Lung microvascular endothelial cell (primary cell): ENCODE data around the gene MTX3. TPM values are rescaled to one million over a fixed set of nuclear protein-coding genes. Genes with fewer than 3 reads are reported as not detected.

ENCODE experiments used
- DNase-seq, 2 donors: peaks; one replicate each; pipeline versions ENCODE4 v3.0.0 to v3.0.0-alpha.2; 2010; ENCODE audit warnings: low read depth in 2 of 2
- total RNA-seq: library from RNA; depleted of rRNA; stranded (reverse); fragments of >200 nt; gene quantifications from 2 replicates; pipeline ENCODE4 v1.2.1, GENCODE V29; 2014

The MTX3 gene
- total RNA-seq = 3.3 and 4.8 TPM in 2 replicates

GRCh38 chr5:79990598-79991507 lies at the start of gene MTX3:
Gene MTX3 (minus strand): TSS chr5:79991262. CDS start chr5:79991238, 24 bp downstream.
- peak; percentile 74 to 75 for DNase-seq

- no peak for DNase-seq
These were observed 48.6 kb upstream of the MTX3 start for GRCh38 chr5:80039650-80040049.

- DNase-seq = no peak
These were observed 46.3 kb upstream of the MTX3 start for GRCh38 chr5:80037366-80037765.

- no peak for DNase-seq
These were observed 45.6 kb upstream of the MTX3 start for GRCh38 chr5:80036615-80037014.

GRCh38 chr5:80035839-80036238 lies 44.8 kb upstream of the MTX3 start:
- no peak for DNase-seq

GRCh38 chr5:80034962-80035821 lies 44.1 kb upstream of the MTX3 start, which contains the start of gene THBS4:
Gene THBS4 (plus strand): TSS chr5:80035348. CDS start chr5:80035538, 190 bp downstream.
- no peak for DNase-seq

- DNase-seq = no peak
These were observed 43.5 kb upstream of the MTX3 start for GRCh38 chr5:80034559-80034958.

- DNase-seq = no peak
These were observed 42.5 kb upstream of the MTX3 start for GRCh38 chr5:80033513-80033912.

- DNase-seq = no peak
These were observed 40.0 kb upstream of the MTX3 start for GRCh38 chr5:80031109-80031508.

- no peak for DNase-seq
These were observed 35.8 kb upstream of the MTX3 start for GRCh38 chr5:80026841-80027240.

- DNase-seq = no peak
These were observed 34.0 kb upstream of the MTX3 start for GRCh38 chr5:80025069-80025468.

- peak in 1 of 2 donors; percentile 16 for DNase-seq
These were observed 19.8 kb upstream of the MTX3 start for GRCh38 chr5:80010754-80011392.

- no peak for DNase-seq
These were observed 18.1 kb upstream of the MTX3 start for GRCh38 chr5:80008995-80009765.

- no peak for DNase-seq
These were observed 11.6 kb upstream of the MTX3 start for GRCh38 chr5:80002677-80003076.

- DNase-seq = no peak
These were observed 8.7 kb upstream of the MTX3 start for GRCh38 chr5:79999722-80000121.

GRCh38 chr5:79992891-79993657 lies 2.0 kb upstream of the MTX3 start:
- no peak for DNase-seq

GRCh38 chr5:79990205-79990597 lies 861 bp downstream of the MTX3 start:
- peak in 1 of 2 donors; percentile 4 for DNase-seq

GRCh38 chr5:79986260-79986659 lies 4.8 kb downstream of the MTX3 start:
- DNase-seq = no peak

GRCh38 chr5:79985288-79985687 lies 5.8 kb downstream of the MTX3 start:
- no peak for DNase-seq

GRCh38 chr5:79984363-79984762 lies 6.7 kb downstream of the MTX3 start:
- no peak for DNase-seq
